ENCODE data around the gene SKOR1. TPM values are rescaled to one million over a fixed set of nuclear protein-coding genes. Genes with fewer than 3 reads are reported as not detected.

The SKOR1 gene
- total RNA-seq, 1 donor from 2014 or later, result not detected

DNA sequence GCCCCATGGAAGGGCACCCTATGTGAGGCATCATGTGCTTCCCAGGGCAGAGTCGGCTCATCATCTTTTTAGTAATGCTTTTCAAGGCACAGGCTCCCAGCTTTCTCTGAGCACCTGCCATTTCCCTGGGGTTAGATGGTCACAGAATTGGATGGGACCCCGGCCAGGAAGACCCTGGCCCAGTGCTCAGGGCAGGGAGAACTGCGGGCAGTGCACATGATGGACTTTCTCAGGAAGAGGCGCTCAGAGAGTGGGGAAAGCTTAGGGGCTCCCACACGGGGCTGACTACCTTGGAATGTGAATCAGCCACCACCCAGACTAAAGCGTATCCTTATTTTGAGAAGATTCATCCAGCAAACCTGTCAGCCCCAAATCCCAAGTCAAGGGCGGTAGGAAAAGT is 16.5 kb upstream of the SKOR1 start:
- Histone ChIP-seq H3K36me3 (peaks cover 0 to 13% of the 10 kb centered on the region in 2 donors), H3K4me3 (no peak overlapping the region), H3K9me3 (no peaks in the 10 kb centered on the region), H3K4me1 (no peaks in the 10 kb centered on the region), H3K27ac (no peak overlapping the region), H3K27me3 (no peaks in the 10 kb centered on the region)
- intact Hi-C loops (cut with DNase I), result no loop called here
- TF ChIP-seq, protein P1, sequence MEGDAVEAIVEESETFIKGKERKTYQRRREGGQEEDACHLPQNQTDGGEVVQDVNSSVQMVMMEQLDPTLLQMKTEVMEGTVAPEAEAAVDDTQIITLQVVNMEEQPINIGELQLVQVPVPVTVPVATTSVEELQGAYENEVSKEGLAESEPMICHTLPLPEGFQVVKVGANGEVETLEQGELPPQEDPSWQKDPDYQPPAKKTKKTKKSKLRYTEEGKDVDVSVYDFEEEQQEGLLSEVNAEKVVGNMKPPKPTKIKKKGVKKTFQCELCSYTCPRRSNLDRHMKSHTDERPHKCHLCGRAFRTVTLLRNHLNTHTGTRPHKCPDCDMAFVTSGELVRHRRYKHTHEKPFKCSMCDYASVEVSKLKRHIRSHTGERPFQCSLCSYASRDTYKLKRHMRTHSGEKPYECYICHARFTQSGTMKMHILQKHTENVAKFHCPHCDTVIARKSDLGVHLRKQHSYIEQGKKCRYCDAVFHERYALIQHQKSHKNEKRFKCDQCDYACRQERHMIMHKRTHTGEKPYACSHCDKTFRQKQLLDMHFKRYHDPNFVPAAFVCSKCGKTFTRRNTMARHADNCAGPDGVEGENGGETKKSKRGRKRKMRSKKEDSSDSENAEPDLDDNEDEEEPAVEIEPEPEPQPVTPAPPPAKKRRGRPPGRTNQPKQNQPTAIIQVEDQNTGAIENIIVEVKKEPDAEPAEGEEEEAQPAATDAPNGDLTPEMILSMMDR (IDR thresholded peaks at IDR 0.05), result no peak
- no peak for DNase-seq (ENCODE audit: low spot score in 2 of 2)

DNA sequence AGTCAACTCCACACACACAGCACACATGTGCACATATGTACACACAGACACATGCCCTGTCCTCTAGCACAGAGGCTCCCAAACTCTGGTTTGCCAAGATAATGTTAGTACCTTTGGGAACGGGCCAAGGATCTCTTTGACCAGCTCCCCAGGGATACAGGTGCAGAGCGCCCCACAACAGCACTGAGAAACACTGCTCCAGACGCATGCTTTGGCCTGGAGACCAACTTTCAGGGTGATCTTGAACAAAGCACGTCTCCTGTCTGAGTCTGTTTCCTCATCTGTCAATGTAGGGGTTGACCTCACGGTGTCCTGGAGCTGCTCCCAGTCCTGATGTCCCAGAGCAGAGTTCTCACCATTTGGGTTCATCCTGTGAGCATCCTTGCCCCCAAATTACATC is 15.9 kb upstream of the SKOR1 start:
- peaks cover 0 to 10% of the 10 kb centered on the region in 2 donors for H3K36me3 ChIP-seq
- H3K4me3 ChIP-seq, result no peak overlapping the region
- no peaks in the 10 kb centered on the region for H3K9me3 ChIP-seq
- no peaks in the 10 kb centered on the region for H3K4me1 ChIP-seq
- no peaks in the 10 kb centered on the region for H3K27me3 ChIP-seq
- no peak for DNase-seq (ENCODE audit: low spot score in 2 of 2)
- intact Hi-C loops (cut with DNase I), result no loop called here
- H3K27ac ChIP-seq, result no peak overlapping the region
- TF ChIP-seq, protein P1 (IDR thresholded peaks at IDR 0.05), result no peak

DNA sequence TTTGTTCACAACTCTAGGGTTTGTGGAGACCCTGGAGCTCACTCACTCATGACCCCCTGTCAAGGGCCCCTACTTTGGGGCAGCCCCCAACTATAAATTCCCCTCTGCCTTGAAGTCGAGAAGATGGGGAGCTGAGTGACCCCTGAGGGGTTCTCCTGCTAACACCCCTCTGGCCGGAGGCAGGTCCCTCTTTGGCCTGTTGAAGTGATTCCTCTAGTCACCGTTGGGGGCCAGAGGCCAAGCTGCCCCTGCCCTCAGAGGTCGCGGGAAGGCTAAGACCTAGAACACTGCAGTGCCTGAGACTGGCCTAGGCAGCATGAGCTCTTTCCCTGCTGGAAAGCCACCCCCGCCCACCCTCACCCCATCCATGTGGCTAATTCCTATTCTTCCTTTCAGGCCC is 15.4 kb upstream of the SKOR1 start:
- Histone ChIP-seq H3K4me1 (no peaks in the 10 kb centered on the region), H3K4me3 (no peak overlapping the region), H3K27me3 (no peaks in the 10 kb centered on the region), H3K9me3 (no peaks in the 10 kb centered on the region), H3K36me3 (peaks cover 0 to 10% of the 10 kb centered on the region in 2 donors), H3K27ac (no peak overlapping the region)
- intact Hi-C loops (cut with DNase I), result no loop called here
- TF ChIP-seq, protein P1 (IDR thresholded peaks at IDR 0.05), result no peak
- DNase-seq (ENCODE audit: low spot score in 2 of 2), result no peak

DNA sequence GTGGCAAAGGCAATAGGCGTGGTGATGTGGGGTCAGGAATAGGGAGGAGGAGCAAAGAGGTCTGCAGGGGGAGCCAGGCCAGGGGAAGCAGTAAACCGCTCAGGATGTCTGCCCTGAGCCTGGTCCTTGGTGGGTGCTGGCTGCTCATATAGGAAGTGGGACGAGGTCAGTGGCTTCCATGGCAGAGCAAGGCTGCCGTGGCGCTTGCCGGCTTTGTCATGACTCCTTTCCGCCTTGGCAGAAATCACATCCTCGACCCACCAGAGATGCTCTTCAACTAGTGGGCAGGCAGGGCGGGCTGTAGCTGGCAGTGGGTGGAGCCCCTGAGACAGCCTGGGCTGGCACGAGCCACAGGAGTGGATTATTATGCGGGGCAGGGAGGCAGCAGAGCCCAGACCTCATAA is 13.1 kb upstream of the SKOR1 start:
- intact Hi-C loops (cut with DNase I), result no loop called here
- TF ChIP-seq, protein P1 (IDR thresholded peaks at IDR 0.05), result no peak
- H3K4me3 ChIP-seq, result no peak overlapping the region
- peaks cover 0 to 6% of the 10 kb centered on the region in 2 donors for H3K9me3 ChIP-seq
- no peaks in the 10 kb centered on the region for H3K27me3 ChIP-seq
- H3K36me3 ChIP-seq, result no peaks in the 10 kb centered on the region
- no peaks in the 10 kb centered on the region for H3K4me1 ChIP-seq
- no peak overlapping the region for H3K27ac ChIP-seq
- DNase-seq (ENCODE audit: low spot score in 2 of 2), result peak in 1 of 2 donors; percentile 60

DNA sequence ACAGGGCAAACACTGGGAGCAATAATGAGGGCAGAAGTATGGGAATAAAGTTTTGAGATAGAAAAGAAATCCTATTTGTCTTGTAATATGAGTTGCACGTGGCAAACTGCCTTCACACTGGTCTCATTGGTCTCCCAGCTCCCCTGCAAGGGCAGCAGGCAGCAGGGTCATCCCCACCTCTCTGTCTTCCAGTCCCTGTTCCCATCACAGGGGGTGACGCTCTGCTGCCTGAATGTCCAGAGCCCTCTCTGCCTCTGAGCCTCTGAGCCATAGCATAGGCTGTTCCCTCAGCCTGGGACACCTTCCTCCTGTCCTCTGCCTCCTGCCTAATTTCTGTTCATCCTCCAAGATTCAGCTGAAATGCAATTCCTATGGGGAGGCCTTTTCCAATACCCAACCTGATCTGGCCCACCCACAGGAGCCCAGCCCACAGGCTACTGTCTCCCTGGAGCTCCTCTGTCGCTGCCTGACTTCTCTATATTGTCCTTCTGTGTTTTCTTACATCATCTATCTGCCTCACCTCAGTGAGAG is 12.1 kb upstream of the SKOR1 start:
- no peaks in the 10 kb centered on the region for H3K4me1 ChIP-seq
- DNase-seq (ENCODE audit: low spot score in 2 of 2), result peak in 1 of 2 donors; percentile 30
- intact Hi-C loops (cut with DNase I), result no loop called here
- H3K9me3 ChIP-seq, result peaks cover 0 to 6% of the 10 kb centered on the region in 2 donors
- H3K36me3 ChIP-seq, result no peaks in the 10 kb centered on the region
- TF ChIP-seq, protein P1 (IDR thresholded peaks at IDR 0.05), result no peak
- H3K27ac ChIP-seq, result no peak overlapping the region
- H3K4me3 ChIP-seq, result no peak overlapping the region
- no peaks in the 10 kb centered on the region for H3K27me3 ChIP-seq

Data from ascending aorta (tissue), 2 donors.